G401.6 (cell line): Measurements from ENCODE around the gene LYG1.
"Not testable (repeated sequence)": the region's sequence is repeated elsewhere in the genome, so short reads cannot be mapped to it uniquely, and the experiment has no call there.

ENCODE experiments used
- FAIRE-seq: peaks from 2 replicates; lab custom pipeline; 2012; peaks lifted over from hg19 to GRCh38; lab: Jason Lieb, UNC

Gene LYG1

GRCh38 chr2:99301097-99301496 lies at the start of gene LYG1:
Gene LYG1, minus strand, starts transcription at chr2:99301197. Its CDS starts 5,527 bp downstream, at chr2:99295670.
- FAIRE-seq: not testable (repeated sequence)

DNA sequence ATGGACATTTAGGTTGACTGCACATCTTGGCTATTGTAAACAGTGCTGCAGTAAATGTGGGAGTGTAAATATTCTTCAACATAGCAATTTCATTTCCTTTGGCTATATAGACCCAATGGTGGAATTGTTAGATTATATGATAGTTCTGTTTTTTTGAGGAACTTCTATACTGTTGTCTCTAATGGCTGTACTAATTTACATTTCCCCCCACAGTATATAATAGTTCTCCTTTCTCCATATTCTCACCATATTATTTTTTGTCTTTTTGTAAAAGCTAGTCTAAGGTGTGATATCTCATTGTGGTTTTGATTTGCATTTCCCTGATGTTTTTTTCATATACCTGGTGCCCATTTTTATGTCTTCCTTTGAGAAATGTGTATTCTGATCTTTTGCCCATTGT lies 49.2 kb upstream of the LYG1 start:
- FAIRE-seq: no peak

DNA sequence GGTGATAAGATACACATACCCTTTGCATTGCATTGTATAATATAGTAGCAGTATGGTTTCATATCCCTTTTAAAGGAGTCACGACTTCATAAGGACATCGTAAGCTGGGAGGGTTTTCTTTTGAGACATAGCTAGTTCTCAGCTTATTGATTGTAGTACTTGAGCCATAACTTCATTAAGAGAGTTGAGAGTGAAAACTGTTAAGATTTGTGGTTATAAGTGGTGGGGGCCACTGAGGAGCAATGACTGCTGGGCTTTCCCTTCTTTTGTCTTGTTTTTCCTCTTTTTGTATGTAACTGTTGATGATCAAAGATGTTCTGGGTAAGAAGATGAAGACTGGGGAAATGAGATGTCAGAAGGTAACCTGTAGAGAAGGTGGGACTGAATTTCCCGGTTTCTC lies 47.2 kb upstream of the LYG1 start:
- FAIRE-seq: no peak

DNA sequence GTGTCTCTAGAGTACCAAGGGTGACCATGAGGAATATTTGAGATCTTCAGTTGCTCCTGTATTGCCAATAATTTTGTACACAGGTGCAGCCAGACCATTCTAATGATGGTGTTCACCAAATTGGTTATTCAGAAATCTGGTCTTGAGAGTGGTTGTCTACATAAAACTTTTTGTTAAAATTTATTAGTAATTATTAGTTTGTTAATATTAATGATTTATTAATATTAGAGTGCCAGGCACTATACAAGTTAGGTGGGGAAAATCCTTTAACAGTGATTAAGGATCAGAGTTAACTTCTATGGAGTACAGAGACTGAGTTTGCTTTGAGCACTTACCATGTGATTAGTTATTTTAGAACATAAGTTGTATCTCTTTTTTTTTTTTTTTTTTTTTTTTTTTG lies 45.2 kb upstream of the LYG1 start:
- FAIRE-seq: no peak

GRCh38 chr2:99345446-99345845 lies 44.4 kb upstream of the LYG1 start:
- FAIRE-seq: not testable (repeated sequence)

- FAIRE-seq: no peak
Measured at GRCh38 chr2:99342536-99342935, 41.5 kb upstream of the LYG1 start.

- FAIRE-seq: no peak
Measured at GRCh38 chr2:99340669-99341236, 39.8 kb upstream of the LYG1 start.

DNA sequence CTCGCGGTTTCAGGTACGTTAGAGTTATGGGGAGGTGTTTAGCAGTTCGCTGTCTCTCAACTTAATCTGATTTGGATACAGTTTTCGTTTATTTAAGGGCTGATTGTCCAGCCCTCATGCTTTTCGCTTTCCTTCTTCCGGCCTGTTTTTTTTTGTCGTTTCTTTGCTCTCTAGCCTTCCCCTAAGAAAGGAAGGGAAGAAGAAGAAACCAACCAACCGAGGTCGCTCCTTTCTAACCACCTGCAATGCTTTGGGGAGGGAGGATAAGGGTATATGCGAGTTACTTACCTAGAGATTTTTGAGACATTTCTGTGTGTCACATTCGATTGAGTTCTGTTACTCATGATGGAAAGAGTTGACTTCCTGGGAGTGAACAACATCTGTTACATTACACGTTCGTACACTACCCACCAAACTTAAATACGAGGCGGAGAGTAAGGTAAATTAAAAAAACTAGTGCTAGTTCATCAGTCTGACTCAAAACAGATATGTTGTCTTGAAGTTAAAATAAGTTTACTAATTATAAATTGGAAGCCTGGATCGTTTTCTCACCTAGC lies 37.1 kb upstream of the LYG1 start:
- no peak for FAIRE-seq

- FAIRE-seq: peak; percentile 21
Measured at GRCh38 chr2:99337113-99338028, 36.4 kb upstream of the LYG1 start, which contains the start of gene EIF5B. Gene EIF5B, plus strand, starts transcription at chr2:99337389. Its CDS starts 166 bp downstream, at chr2:99337555.

DNA sequence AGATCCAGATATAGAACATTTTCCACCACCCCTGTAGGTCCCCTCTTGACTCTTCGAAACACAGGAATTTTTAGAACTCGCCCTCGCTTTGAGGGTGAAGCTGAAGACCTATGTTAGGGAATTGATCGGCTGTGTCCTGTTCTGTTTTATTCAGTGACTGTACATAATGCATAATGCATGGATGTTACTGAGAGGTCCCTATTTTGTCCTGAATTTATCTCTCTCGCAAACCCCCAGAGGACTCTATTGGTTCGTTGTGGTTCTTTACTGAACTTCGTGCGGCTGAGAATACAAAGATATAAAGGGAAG lies 35.8 kb upstream of the LYG1 start:
- no peak for FAIRE-seq

DNA sequence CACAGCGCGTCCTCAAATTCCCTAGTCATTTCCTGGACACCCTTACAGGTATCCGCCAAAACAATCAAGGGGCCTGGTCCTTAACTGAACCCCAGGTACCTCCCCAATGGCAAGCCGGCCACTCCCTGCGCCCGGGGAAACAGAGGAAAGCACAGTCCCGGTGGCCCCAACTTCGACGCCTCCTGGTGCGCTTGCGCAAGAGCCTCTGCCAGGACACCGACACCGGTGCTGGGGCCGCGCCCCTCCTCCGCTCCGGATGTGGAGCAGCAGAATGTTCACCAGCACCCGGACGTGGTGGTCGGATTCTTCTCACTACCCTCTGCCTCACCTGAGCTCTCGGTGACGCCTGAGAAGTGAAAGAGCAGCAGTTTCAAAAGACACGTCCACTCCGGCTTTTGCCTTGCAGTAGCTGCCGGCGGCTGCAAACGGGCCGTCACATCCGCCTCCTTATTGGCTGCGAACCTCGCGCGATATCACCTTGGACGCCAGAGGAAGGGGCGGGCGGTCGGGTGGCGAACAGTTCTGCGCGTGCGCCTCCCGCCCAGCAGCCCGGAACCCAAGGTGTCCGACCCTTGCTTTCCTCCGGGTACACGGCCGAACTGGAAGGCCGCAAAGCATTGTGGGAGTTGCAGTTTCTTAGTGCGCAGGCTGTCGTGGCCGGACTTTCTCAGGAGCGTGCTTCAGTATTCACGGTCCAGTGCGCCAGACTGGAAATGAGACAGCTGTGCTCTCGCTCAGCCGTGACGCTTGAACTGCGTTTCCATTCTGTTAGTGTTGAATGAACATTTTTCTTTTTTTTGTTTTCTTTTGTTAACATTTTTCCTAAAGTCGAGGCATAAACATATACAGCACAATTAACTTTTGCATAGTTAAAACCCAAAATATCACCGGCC lies 35.2 kb upstream of the LYG1 start, which contains the start of gene TXNDC9:
Gene TXNDC9, minus strand, starts transcription at position 423 of the 893 bp plus-strand sequence. CDS start 3,123 bp downstream, outside the sequence.
- FAIRE-seq: peak; percentile 96

GRCh38 chr2:99325384-99325783 lies 24.4 kb upstream of the LYG1 start:
- no peak for FAIRE-seq

DNA sequence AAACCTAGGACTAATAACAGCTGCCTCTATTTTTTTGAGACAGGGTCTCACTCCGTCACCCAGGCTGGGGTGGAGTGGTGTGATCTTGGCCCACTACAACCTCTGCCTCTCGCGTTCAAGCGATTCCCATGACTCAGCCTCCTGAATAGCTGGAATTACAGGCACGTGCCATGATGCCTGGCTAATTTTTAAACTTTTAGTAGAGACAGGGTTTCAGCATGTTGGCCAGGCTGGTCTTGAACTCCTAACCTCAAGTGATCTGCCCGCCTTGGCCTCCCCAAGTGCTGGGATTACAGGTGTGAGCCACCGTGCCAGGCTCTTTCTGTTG lies 16.8 kb upstream of the LYG1 start:
- FAIRE-seq: not testable (repeated sequence)

DNA sequence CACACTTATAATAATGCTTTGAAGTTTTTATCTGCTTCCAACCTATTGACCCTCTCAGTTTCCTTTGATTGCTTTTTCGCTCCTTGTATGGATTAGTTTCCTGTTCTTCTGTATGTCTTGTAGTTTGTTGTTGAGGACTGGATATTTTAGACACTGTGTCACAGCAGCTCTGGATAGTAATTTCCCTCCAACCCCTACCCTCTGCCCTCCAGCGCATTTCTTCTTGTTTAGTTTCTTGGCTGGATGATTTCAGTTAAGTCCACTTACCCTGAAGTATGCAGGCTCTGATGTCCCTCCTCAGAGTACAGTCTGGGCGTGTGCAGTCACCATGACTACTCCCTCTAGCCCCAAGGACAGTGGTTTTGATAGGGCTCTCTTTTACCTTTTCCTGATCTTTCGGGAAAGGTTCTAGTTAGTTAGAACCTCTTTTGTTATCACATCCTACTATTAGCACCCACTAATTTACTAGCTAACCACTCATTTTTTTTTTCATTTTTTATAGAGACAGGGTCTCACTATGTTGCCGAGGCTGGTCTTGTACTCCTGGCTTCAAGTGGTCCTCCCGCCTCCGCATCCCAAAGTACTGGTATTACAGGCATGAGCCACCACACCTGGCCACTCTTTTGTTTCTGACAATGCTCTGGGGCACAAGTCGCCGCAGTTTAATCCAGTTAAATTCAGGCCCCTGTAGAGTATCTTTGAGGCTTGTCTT lies 16.3 kb upstream of the LYG1 start:
- FAIRE-seq: no peak

DNA sequence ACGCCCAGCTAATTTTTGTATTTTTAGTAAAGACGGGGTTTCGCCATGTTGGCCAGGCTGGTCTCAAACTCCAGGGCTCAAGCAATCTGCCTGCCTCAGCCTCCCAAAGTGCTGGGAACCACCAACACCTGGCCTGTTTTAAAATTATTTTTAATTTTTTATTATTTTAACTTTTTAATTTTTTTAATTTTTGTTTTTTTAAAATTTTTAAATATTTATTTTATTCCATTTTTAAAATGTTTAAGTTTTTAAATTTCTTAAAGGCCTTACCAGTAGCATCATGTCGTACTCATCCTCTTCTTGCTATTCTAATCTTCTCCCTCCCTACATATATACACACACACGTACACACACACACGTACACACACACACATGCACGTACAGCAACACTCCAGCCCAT lies 1.4 kb downstream of the LYG1 start:
- no peak for FAIRE-seq

DNA sequence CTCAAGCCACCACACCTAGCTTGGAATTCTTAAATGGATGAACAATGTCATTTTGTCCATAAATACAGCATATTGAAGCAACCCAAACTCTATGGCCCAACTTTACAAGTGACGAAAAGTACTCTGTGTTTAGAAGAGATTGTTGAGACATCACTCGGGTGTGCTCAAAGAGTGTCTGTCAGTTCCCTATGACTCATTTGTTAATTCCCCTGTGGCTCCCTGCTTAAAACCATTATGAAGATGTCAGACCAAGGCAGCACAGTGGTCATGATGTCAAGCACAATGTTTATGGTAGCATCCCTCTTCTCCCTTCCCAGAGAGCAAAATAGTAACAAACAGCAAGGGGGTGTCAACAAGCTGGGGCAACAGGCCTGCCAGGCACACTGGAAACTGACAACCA lies 3.0 kb downstream of the LYG1 start:
- FAIRE-seq: no peak

GRCh38 chr2:99285526-99285925 lies 15.5 kb downstream of the LYG1 start:
- no peak for FAIRE-seq

- no peak for FAIRE-seq
Measured at GRCh38 chr2:99279969-99280695, 20.9 kb downstream of the LYG1 start.

GRCh38 chr2:99278793-99279291 lies 22.2 kb downstream of the LYG1 start:
- no peak for FAIRE-seq

GRCh38 chr2:99278195-99278765 lies 22.7 kb downstream of the LYG1 start:
- not testable (repeated sequence) for FAIRE-seq

DNA sequence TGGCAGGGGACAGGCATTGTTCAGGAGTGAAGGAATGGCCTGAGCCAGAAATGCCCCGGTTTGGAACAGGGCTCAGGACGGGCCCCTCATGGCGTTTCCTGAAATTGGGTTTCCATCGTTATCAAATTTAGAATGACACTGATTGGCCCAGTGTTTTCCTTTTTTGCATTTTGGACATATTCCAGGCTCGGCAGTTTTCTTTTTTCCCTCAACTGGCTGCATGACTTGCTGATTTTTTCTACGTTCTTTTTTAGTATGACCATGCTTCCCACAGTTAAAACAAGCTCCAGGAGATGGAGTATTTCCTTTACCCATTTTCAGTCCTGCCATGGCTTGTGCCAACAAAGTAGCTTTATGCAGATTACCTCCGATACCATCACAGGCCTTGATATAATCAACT lies 25.1 kb downstream of the LYG1 start:
- no peak for FAIRE-seq
